Activated naive CD4-positive, alpha-beta T cell treated with anti-CD3 and anti-CD28 coated beads, Interleukin-2, amount 50 U/mL, for 72 hours (primary cell): Measurements from ENCODE around the gene SPRYD3. TPM values are rescaled to one million over a fixed set of nuclear protein-coding genes. Genes with fewer than 3 reads are reported as not detected.

Experiments used
- ATAC-seq, 2 donors: fragments of 150-1000 bp; cut with Tn5 transposase; 2 replicates each; pipeline ENCODE4 v1.10.0; 2021; ENCODE audit warnings: mild to moderate bottlenecking in 2 of 2, moderate library complexity in 2 of 2
- DNase-seq, 2 donors: peaks; one replicate each; pipeline ENCODE4 v3.0.0; 2021 to 2022; ENCODE audit warnings: low spot score in 2 of 2
- H3K27ac Mint-ChIP-seq, 2 donors: one replicate each; pipeline ENCODE4 v1.8.0; 2022; ENCODE audit warnings: mild to moderate bottlenecking in 2 of 2, mixed read lengths in 2 of 2
- H3K36me3 Mint-ChIP-seq, 2 donors: one replicate each; pipeline ENCODE4 v1.8.0; 2022; ENCODE audit warnings: mixed read lengths in 2 of 2
- H3K9me3 Mint-ChIP-seq, 2 donors: one replicate each; pipeline ENCODE4 v1.8.0; 2022; ENCODE audit warnings: mixed read lengths in 2 of 2
- total RNA-seq, 2 donors: library from RNA; stranded (reverse); gene quantifications; one replicate each; pipeline ENCODE4 v1.2.3, GENCODE V29; 2022

Gene SPRYD3
- total RNA-seq, 2 donors from 2014 or later: 19.2 to 22.2 TPM

DNA sequence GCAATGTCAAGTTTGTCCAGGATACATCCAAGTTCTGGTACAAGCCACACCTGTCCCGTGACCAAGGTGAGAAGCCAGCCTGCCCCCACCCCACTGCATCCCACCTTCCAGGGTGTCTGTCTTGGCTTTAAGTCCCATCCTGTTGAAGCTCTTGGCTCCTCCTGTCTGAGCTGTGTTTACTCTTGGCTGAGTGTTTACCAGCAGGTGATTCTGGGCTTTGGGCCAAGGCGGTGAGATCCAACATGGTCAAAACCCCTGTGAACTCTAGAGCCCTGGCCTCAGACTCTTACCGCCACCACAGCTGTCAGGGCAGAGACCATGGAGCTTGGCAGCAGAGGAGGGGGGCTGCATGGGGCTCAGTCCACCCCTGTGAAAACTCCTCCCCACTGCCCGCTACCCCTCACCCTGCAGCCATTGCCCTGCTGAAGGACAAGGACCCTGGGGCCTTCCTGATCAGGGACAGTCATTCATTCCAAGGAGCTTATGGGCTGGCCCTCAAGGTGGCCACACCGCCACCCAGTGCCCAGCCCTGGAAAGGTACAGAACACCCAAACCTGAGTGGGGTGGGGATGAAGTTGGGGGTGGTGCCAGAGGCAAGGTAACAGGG, 17.7 kb downstream of the SPRYD3 start:
- ATAC-seq: peak in 1 of 2 donors; percentile 23
- no peak for DNase-seq
- no peak overlapping the region for H3K27ac Mint-ChIP-seq

DNA sequence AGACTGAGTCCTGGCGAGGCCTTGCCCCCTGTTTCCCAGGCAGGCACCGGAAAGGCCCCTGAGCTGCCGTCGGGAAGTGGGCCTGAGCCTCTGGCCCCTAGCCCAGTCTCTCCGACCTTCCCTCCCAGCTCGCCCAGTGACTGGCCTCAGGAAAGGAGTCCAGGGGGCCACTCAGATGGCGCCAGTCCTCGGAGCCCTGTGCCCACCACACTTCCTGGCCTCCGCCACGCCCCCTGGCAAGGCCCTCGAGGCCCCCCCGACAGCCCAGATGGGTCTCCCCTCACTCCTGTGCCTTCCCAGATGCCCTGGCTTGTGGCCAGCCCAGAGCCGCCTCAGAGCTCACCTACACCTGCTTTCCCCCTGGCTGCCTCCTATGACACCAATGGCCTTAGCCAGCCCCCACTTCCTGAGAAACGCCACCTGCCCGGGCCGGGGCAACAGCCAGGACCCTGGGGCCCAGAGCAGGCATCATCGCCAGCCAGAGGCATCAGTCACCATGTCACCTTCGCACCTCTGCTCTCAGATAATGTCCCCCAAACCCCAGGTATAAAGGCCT, 18.4 kb downstream of the SPRYD3 start:
- no peaks in the 10 kb centered on the region for H3K36me3 Mint-ChIP-seq
- no peak overlapping the region for H3K27ac Mint-ChIP-seq
- no peak for ATAC-seq
- no peak for DNase-seq
- no peaks in the 10 kb centered on the region for H3K9me3 Mint-ChIP-seq

More for the DNA sequence above, 17.7 kb downstream of the SPRYD3 start:
- no peaks in the 10 kb centered on the region for H3K9me3 Mint-ChIP-seq
- no peaks in the 10 kb centered on the region for H3K36me3 Mint-ChIP-seq

- peak overlapping the region in 1 of 2 donors; percentile 29 for H3K27ac Mint-ChIP-seq
- no peaks in the 10 kb centered on the region for H3K9me3 Mint-ChIP-seq
- no peaks in the 10 kb centered on the region for H3K36me3 Mint-ChIP-seq
- DNase-seq: no peak
- ATAC-seq: no peak
Observed at GRCh38 chr12:53060064-53060720, 19.0 kb downstream of the SPRYD3 start.

DNA sequence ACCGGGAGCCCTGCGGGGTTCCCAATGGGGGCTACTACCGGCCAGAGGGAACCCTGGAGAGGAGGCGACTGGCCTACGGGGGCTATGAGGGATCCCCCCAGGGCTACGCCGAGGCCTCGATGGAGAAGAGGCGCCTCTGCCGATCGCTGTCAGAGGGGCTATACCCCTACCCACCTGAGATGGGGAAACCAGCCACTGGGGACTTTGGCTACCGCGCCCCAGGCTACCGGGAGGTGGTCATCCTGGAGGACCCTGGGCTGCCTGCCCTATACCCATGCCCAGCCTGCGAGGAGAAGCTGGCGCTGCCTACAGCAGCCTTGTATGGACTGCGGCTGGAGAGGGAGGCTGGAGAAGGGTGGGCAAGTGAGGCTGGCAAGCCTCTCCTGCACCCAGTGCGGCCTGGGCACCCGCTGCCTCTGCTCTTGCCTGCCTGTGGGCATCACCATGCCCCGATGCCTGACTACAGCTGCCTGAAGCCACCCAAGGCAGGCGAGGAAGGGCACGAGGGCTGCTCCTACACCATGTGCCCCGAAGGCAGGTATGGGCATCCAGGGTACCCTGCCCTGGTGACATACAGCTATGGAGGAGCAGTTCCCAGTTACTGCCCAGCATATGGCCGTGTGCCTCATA, 19.6 kb downstream of the SPRYD3 start:
- Mint-ChIP-seq H3K36me3 (no peaks in the 10 kb centered on the region), H3K9me3 (no peaks in the 10 kb centered on the region), H3K27ac (peak overlapping the region in 1 of 2 donors; percentile 9)
- DNase-seq: no peak
- no peak for ATAC-seq

GRCh38 chr12:53058674-53059433, 20.3 kb downstream of the SPRYD3 start:
- H3K36me3 Mint-ChIP-seq: no peaks in the 10 kb centered on the region
- DNase-seq (no peak), ATAC-seq (no peak)
- H3K27ac Mint-ChIP-seq: no peak overlapping the region
- H3K9me3 Mint-ChIP-seq: no peaks in the 10 kb centered on the region

DNA sequence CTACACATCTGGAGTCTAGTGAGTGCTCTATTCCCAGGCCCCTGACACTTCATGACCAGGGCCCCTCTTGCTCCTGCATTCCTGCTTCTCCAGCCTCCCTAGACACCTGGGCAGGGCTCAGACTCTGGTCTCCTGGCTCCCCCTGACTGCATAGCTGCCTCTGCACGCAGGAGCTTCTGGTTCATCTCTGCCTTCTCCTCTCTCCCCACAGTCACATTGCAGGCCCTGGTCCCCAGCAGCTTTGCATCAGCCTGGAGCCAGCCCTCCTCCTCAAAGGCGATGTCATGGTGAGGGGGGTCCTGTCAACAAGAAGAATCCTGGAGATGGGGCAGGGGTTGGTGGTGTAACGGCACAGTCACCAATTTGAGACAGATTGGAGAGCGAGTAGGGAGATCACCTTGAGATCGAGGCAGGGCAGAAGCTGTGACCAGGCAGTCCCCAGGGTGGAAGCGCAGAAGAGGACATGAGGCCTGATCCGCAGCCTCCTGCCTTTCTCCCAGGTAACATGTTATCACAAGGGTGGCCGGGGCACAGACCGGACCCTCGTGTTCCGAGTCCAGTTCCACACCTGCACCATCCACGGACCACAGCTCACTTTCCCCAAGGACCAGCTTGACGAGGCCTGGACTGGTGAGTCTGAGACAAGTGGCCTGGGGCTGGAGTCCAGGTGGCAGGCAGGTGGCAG, 21.2 kb downstream of the SPRYD3 start:
- no peak for ATAC-seq
- no peak overlapping the region for H3K27ac Mint-ChIP-seq

DNA sequence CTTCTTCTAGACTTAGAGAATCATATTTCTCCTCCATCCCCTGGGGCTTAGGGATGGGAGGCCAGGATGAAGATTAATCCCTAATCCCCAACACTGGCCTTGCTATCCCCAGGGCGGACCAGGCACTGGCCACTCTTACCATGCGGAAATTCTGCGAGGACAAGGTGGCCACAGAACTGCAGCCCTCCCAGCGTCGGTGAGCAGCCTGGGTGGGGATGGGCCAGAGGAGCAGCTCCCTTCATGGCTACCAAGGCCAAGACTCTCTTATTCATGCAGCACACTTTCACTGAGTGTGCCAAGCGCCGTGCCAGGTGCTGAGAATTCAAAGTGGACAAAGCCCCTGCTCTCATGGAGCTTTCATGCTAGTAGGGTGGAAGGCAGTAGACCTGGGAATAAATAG, 22.3 kb downstream of the SPRYD3 start:
- ATAC-seq (no peak), DNase-seq (no peak)
- no peak overlapping the region for H3K27ac Mint-ChIP-seq
- no peaks in the 10 kb centered on the region for H3K36me3 Mint-ChIP-seq
- no peaks in the 10 kb centered on the region for H3K9me3 Mint-ChIP-seq

More for the DNA sequence above, 21.2 kb downstream of the SPRYD3 start:
- Mint-ChIP-seq H3K36me3 (no peaks in the 10 kb centered on the region), H3K9me3 (no peaks in the 10 kb centered on the region)
- DNase-seq: no peak

- no peak for DNase-seq
- Mint-ChIP-seq H3K36me3 (no peaks in the 10 kb centered on the region), H3K9me3 (no peaks in the 10 kb centered on the region), H3K27ac (no peak overlapping the region)
- no peak for ATAC-seq
Observed at GRCh38 chr12:53056296-53056695, 22.9 kb downstream of the SPRYD3 start.

DNA sequence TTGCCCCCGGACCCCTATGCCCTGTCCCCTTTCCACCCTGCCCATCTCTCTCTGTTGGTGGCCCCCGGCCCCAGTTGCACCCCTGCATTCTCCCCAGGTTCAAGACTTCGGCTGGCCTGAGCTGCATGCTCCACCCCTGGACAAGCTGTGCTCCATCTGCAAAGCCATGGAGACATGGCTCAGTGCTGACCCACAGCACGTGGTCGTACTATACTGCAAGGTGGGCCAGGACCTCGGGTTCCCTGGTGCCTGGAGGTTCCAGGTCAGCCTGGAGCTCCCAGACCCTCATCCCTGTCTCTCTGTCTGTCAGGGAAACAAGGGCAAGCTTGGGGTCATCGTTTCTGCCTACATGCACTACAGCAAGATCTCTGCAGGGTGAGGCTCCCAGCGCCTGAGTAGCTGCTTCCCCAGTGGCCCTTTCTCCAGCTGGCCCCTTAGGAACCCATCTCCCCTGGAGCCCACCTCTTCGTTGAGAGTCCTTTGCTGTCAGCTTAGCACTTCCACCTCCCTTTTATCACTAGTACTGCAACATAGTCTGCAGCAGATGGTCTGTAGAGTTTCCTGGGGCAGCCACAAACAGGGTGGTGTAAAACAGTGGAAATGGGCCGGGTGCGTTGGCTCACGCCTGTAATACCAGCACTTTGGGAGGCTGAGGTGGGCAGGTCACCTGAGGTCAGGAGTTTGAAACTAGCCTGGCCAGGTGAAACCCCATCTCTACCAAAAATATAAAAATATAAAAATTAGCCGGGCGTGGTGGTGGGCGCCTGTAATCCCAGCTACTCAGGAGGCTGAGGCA, 23.5 kb downstream of the SPRYD3 start:
- no peak overlapping the region for H3K27ac Mint-ChIP-seq
- DNase-seq (no peak), ATAC-seq (no peak)
- no peaks in the 10 kb centered on the region for H3K36me3 Mint-ChIP-seq
- H3K9me3 Mint-ChIP-seq: no peaks in the 10 kb centered on the region

- ATAC-seq (peak; percentile 93 to 94), DNase-seq (peak; percentile 91 to 93)
- Mint-ChIP-seq H3K27ac (peak overlapping the region; percentile 74 to 79), H3K9me3 (no peaks in the 10 kb centered on the region), H3K36me3 (no peaks in the 10 kb centered on the region)
Observed at GRCh38 chr12:53054112-53054878, 24.9 kb downstream of the SPRYD3 start.

GRCh38 chr12:53053218-53054111, 25.7 kb downstream of the SPRYD3 start:
- ATAC-seq: peak; percentile 16 to 38
- peak in 1 of 2 donors; percentile 55 for DNase-seq
- no peaks in the 10 kb centered on the region for H3K36me3 Mint-ChIP-seq
- H3K9me3 Mint-ChIP-seq: no peaks in the 10 kb centered on the region
- peak overlapping the region; percentile 74 to 79 for H3K27ac Mint-ChIP-seq

DNA sequence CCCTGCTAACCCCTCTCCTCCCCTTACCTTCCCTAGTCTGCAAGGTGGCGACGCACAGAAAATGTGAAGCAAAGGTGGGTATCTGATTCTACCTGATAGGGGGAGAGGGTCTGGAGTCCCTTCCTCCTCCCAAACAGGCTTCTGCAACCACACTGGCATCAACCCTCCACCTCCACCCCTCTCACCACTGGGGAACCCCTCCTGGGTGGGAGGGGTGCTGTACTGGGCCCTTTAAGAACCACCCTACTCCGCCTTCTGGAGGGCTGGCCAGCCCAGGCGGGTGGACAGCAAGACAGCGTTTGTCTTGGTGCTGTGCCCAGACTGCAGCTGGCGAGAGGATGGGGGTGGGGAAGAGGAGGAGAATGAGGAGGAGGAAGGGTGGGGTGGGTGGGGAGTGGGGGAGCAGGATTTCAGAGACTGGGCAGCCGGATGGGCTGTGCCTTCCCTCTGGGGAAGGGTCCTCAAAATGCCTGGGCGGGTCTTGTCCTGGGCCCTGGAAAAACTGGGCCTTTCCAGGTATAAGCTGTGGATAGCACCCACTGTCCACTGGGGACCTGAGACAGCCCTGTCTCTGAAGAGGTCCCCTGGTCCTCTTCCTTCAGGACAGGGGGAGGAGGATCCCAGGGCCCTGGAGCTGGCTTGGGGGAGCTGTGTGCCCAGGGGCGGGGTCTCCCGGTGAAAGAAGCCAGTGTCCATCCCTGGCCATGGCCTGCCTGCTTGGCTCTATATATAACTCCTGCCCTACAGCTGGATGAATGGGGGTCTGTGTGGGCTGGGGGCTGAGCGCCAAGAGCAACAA, 26.6 kb downstream of the SPRYD3 start:
- H3K9me3 Mint-ChIP-seq: no peaks in the 10 kb centered on the region
- H3K36me3 Mint-ChIP-seq: no peaks in the 10 kb centered on the region

GRCh38 chr12:53051881-53052412, 27.2 kb downstream of the SPRYD3 start:
- DNase-seq: no peak
- no peak for ATAC-seq
- H3K9me3 Mint-ChIP-seq: no peaks in the 10 kb centered on the region
- no peak overlapping the region for H3K27ac Mint-ChIP-seq
- no peaks in the 10 kb centered on the region for H3K36me3 Mint-ChIP-seq

More for the DNA sequence above, 26.6 kb downstream of the SPRYD3 start:
- H3K27ac Mint-ChIP-seq: no peak overlapping the region
- no peak for ATAC-seq
- no peak for DNase-seq
